H54 (cell line): ENCODE results near the gene SLC43A2.
"Not testable (repeated sequence)": the region's sequence is repeated elsewhere in the genome, so short reads cannot be mapped to it uniquely, and the experiment has no call there.

Experiments
- DNase-seq: peaks from one replicate; pipeline ENCODE4 v3.0.0; 2011; ENCODE audit warnings: low spot score, mixed read lengths; ENCODE audit not compliant: insufficient read length
- FAIRE-seq: peaks from 3 replicates; lab custom pipeline; 2011; peaks lifted over from hg19 to GRCh38; lab: Jason Lieb, UNC
- POLR2A ChIP-seq: IDR thresholded peaks from 2 replicates; pipeline ENCODE4 v1.6.1; 2011; ENCODE audit warnings: low read depth, mild to moderate bottlenecking, low read length

The SLC43A2 gene

GRCh38 chr17:1548032-1548431 is 80.6 kb downstream of the SLC43A2 start:
- DNase-seq (no peak), FAIRE-seq (no peak)
- no peak for TF ChIP-seq POLR2A

GRCh38 chr17:1546292-1546922 is 82.2 kb downstream of the SLC43A2 start:
- DNase-seq (peak; percentile 29), FAIRE-seq (no peak)
- no peak for TF ChIP-seq POLR2A

- no peak for DNase-seq
- FAIRE-seq: no peak
- no peak for TF ChIP-seq POLR2A
These were observed 83.0 kb downstream of the SLC43A2 start for GRCh38 chr17:1545618-1546017.

- FAIRE-seq (no peak), DNase-seq (no peak)
- no peak for TF ChIP-seq POLR2A
These were observed 86.3 kb downstream of the SLC43A2 start for GRCh38 chr17:1542316-1542715.

- FAIRE-seq: no peak
- DNase-seq: no peak
- TF ChIP-seq POLR2A: no peak
These were observed 87.2 kb downstream of the SLC43A2 start for GRCh38 chr17:1541367-1541904.

GRCh38 chr17:1539811-1540210 is 88.8 kb downstream of the SLC43A2 start:
- DNase-seq: no peak
- no peak for TF ChIP-seq POLR2A
- FAIRE-seq: no peak

GRCh38 chr17:1535737-1536136 is 92.9 kb downstream of the SLC43A2 start:
- DNase-seq (no peak), FAIRE-seq (no peak)
- TF ChIP-seq POLR2A: no peak

GRCh38 chr17:1533661-1534325 is 94.8 kb downstream of the SLC43A2 start:
- no peak for TF ChIP-seq POLR2A
- DNase-seq (no peak), FAIRE-seq (no peak)

GRCh38 chr17:1532836-1533602 is 95.6 kb downstream of the SLC43A2 start:
- TF ChIP-seq POLR2A: no peak
- DNase-seq (no peak), FAIRE-seq (no peak)

GRCh38 chr17:1529863-1530262 is 98.8 kb downstream of the SLC43A2 start:
- no peak for FAIRE-seq
- no peak for DNase-seq
- TF ChIP-seq POLR2A: no peak

- FAIRE-seq, DNase-seq: not testable (repeated sequence)
These were observed 101.8 kb downstream of the SLC43A2 start for GRCh38 chr17:1526876-1527275.

- FAIRE-seq: no peak
- TF ChIP-seq POLR2A: no peak
- no peak for DNase-seq
These were observed 106.0 kb downstream of the SLC43A2 start for GRCh38 chr17:1522626-1523025.

GRCh38 chr17:1521086-1521640 is 107.5 kb downstream of the SLC43A2 start:
- TF ChIP-seq POLR2A: no peak
- DNase-seq: no peak
- FAIRE-seq: no peak

- TF ChIP-seq POLR2A: no peak
- FAIRE-seq: no peak
- DNase-seq: no peak
These were observed 109.0 kb downstream of the SLC43A2 start for GRCh38 chr17:1519678-1520077.
